ENCODE data around the gene OGFOD3. TPM values are rescaled to one million over a fixed set of nuclear protein-coding genes. Genes with fewer than 3 reads are reported as not detected.

Gene OGFOD3
- total and polyA plus RNA-seq, 2 experiments from 2014 or later: 25.7 to 30.5 TPM

DNA sequence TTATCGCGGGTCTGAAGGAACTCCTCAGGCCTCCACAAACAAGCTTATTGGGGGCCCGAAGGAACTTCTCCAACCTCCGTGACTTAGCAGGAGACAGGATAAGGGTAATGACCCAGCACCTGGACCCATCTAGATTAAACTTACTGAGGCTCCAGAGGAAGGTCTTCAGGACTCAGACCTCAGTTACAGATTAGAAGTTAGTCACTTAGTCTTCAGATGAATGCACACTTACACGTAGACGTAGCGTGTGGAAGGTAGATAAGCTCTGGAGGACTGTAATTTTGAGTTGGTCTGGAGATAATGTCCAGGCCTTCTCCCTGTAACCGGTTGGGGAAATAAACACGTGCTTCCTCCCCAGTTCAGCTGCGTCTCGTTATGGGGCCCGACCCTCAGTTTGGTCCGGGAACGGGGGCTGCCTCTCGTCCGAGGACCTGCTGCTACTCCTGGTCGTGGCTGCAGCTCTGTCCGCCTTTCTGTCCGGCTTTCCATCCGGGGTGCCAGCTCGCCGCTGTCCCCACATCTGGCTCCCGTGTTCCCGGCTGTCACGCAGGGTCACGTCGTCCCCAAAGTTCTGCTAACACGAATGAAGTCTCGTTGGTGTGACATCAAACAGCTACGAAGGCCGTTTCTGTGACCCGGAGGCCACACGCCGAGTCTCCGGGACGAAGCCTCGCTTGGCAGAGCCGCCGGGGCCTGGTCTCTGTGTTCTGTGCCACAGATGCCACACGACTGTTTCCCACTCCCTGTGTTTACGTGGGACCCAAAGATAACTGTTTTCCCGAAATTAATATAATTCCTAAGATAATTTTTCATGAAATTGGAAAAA is 73.0 kb downstream of the OGFOD3 start:
- H3K4me2 ChIP-seq: no peak overlapping the region
- no peaks in the 10 kb centered on the region for H3K79me2 ChIP-seq
- peaks cover 34% of the 10 kb centered on the region for H3K4me1 ChIP-seq (ENCODE audit: insufficient read depth)
- no peaks in the 10 kb centered on the region for H3K36me3 ChIP-seq (replicated peaks; ENCODE audit: insufficient read depth, low read depth)
- no peaks in the 10 kb centered on the region for H3K9me2 ChIP-seq (replicated peaks; ENCODE audit: insufficient read depth)
- peak overlapping the region; percentile 58 for H3K27ac ChIP-seq
- DNase-seq (ENCODE audit: low spot score): no peak
- no peak overlapping the region for H2AFZ ChIP-seq
- H3K4me3 ChIP-seq: no peak overlapping the region
- H3K9me3 ChIP-seq (ENCODE audit: low read depth): no peaks in the 10 kb centered on the region
- 83% methylated on average over 42 of the region's 42 CpGs for WGBS (ENCODE audit: low lambda C conversion rate, missing lambda C conversion rate)
- no peaks in the 10 kb centered on the region for H3K27me3 ChIP-seq
- no peak for TF ChIP-seq CTCF (IDR thresholded peaks at IDR 0.05; ENCODE audit: poor library complexity)
- TF ChIP-seq EZH2 (IDR thresholded peaks at IDR 0.05; ENCODE audit: borderline replicate concordance): no peak
- no peak for TF ChIP-seq EZH2phosphoT487 (IDR thresholded peaks at IDR 0.05; ENCODE audit: low read depth, severe bottlenecking, unreplicated experiment)
- H4K20me1 ChIP-seq (ENCODE audit: insufficient read depth, poor library complexity, severe bottlenecking): no peaks in the 10 kb centered on the region

- Histone ChIP-seq H3K4me1 (ENCODE audit: insufficient read depth) (peaks cover 31% of the 10 kb centered on the region), H3K79me2 (no peaks in the 10 kb centered on the region), H3K9me2 (replicated peaks; ENCODE audit: insufficient read depth) (no peaks in the 10 kb centered on the region), H3K27me3 (no peaks in the 10 kb centered on the region), H4K20me1 (ENCODE audit: insufficient read depth, poor library complexity, severe bottlenecking) (no peaks in the 10 kb centered on the region), H3K36me3 (replicated peaks; ENCODE audit: insufficient read depth, low read depth) (no peaks in the 10 kb centered on the region), H2AFZ (no peak overlapping the region), H3K4me3 (no peak overlapping the region), H3K27ac (peak overlapping the region; percentile 58), H3K9me3 (ENCODE audit: low read depth) (no peaks in the 10 kb centered on the region), H3K4me2 (no peak overlapping the region)
- TF ChIP-seq EZH2 (IDR thresholded peaks at IDR 0.05; ENCODE audit: borderline replicate concordance) (no peak), CTCF (IDR thresholded peaks at IDR 0.05; ENCODE audit: poor library complexity) (no peak), EZH2phosphoT487 (IDR thresholded peaks at IDR 0.05; ENCODE audit: low read depth, severe bottlenecking, unreplicated experiment) (no peak)
- WGBS (ENCODE audit: low lambda C conversion rate, missing lambda C conversion rate): 69% methylated on average over 24 of the region's 24 CpGs
- no peak for DNase-seq (ENCODE audit: low spot score)
Measured at GRCh38 chr17:82344175-82344907, 74.0 kb downstream of the OGFOD3 start.

GRCh38 chr17:82343560-82343959 is 74.8 kb downstream of the OGFOD3 start:
- H3K4me2 ChIP-seq: no peak overlapping the region
- H3K36me3 ChIP-seq (replicated peaks; ENCODE audit: insufficient read depth, low read depth): no peaks in the 10 kb centered on the region
- H3K79me2 ChIP-seq: no peaks in the 10 kb centered on the region
- WGBS (ENCODE audit: low lambda C conversion rate, missing lambda C conversion rate): 94% methylated on average over 5 of the region's 5 CpGs
- H3K9me2 ChIP-seq (replicated peaks; ENCODE audit: insufficient read depth): no peaks in the 10 kb centered on the region
- H3K4me3 ChIP-seq: no peak overlapping the region
- DNase-seq (ENCODE audit: low spot score): no peak
- H3K9me3 ChIP-seq (ENCODE audit: low read depth): no peaks in the 10 kb centered on the region
- no peak overlapping the region for H3K27ac ChIP-seq
- H3K4me1 ChIP-seq (ENCODE audit: insufficient read depth): peaks cover 33% of the 10 kb centered on the region
- TF ChIP-seq CTCF (IDR thresholded peaks at IDR 0.05; ENCODE audit: poor library complexity): no peak
- no peak for TF ChIP-seq EZH2phosphoT487 (IDR thresholded peaks at IDR 0.05; ENCODE audit: low read depth, severe bottlenecking, unreplicated experiment)
- no peak for TF ChIP-seq EZH2 (IDR thresholded peaks at IDR 0.05; ENCODE audit: borderline replicate concordance)
- H2AFZ ChIP-seq: no peak overlapping the region
- H3K27me3 ChIP-seq: no peaks in the 10 kb centered on the region
- no peaks in the 10 kb centered on the region for H4K20me1 ChIP-seq (ENCODE audit: insufficient read depth, poor library complexity, severe bottlenecking)

Data from hepatocyte (in vitro differentiated cells).